H9 (cell line): ENCODE data around the gene SLITRK2. TPM values are rescaled to one million over a fixed set of nuclear protein-coding genes. Genes with fewer than 3 reads are reported as not detected.

Source experiments
- DNase-seq: peaks from one replicate; pipeline ENCODE4 v3.0.0-alpha.2; 2017
- H2AFZ ChIP-seq: one replicate; pipeline ENCODE4 v1.6.1; 2013; ENCODE audit warnings: mild to moderate bottlenecking, low read length, control low read depth, moderate library complexity
- H2AK5ac ChIP-seq: 2 replicates; pipeline ENCODE4 v1.6.1; 2013; ENCODE audit warnings: low read length, control low read depth, mixed read lengths; ENCODE audit not compliant: insufficient read length
- H2BK120ac ChIP-seq: one replicate; pipeline ENCODE4 v1.6.1; 2013; ENCODE audit warnings: low read depth, mild to moderate bottlenecking, low read length, control low read depth, inconsistent platforms; ENCODE audit not compliant: poor library complexity, severe bottlenecking
- H2BK12ac ChIP-seq: 2 replicates; pipeline ENCODE4 v1.6.1; 2013; ENCODE audit warnings: low read length, control low read depth, mixed read lengths, low read depth; ENCODE audit not compliant: insufficient read length
- H2BK15ac ChIP-seq: 2 replicates; pipeline ENCODE4 v1.6.1; 2013; ENCODE audit warnings: low read depth, low read length, control low read depth
- H2BK20ac ChIP-seq: one replicate; pipeline ENCODE4 v1.6.1; 2013; ENCODE audit warnings: low read depth, mild to moderate bottlenecking, low read length, control low read depth, inconsistent platforms; ENCODE audit not compliant: poor library complexity, severe bottlenecking
- H2BK5ac ChIP-seq: 2 replicates; pipeline ENCODE4 v1.6.1; 2013; ENCODE audit warnings: low read length, control low read depth, mixed read lengths; ENCODE audit not compliant: insufficient read length
- H3K14ac ChIP-seq: 2 replicates; pipeline ENCODE4 v1.6.1; 2013; ENCODE audit warnings: low read length, control low read depth; ENCODE audit not compliant: insufficient read depth
- H3K18ac ChIP-seq: 2 replicates; pipeline ENCODE4 v1.6.1; 2013; ENCODE audit warnings: low read depth, mild to moderate bottlenecking, mixed read lengths, low read length, control low read depth; ENCODE audit not compliant: insufficient read length
- H3K23ac ChIP-seq: 2 replicates; pipeline ENCODE4 v1.6.1; 2013; ENCODE audit warnings: low read length, control low read depth, mixed read lengths, low read depth; ENCODE audit not compliant: insufficient read length
- H3K23me2 ChIP-seq: 2 replicates; pipeline ENCODE4 v1.6.1; 2013; ENCODE audit warnings: low read depth, mild to moderate bottlenecking, mixed read lengths, low read length, control low read depth; ENCODE audit not compliant: insufficient read length, poor library complexity, severe bottlenecking
- H3K27ac ChIP-seq: 2 replicates; pipeline ENCODE4 v1.5.1; 2013; ENCODE audit warnings: low read length, control low read depth, mixed read lengths, low read depth; ENCODE audit not compliant: insufficient read length
- H3K27me3 ChIP-seq: 2 replicates; pipeline ENCODE4 v1.6.1; 2013; ENCODE audit warnings: low read length, control low read depth, inconsistent platforms; ENCODE audit not compliant: insufficient read depth
- H3K4ac ChIP-seq: 2 replicates; pipeline ENCODE4 v1.6.1; 2013; ENCODE audit warnings: low read depth, mild to moderate bottlenecking, control low read depth, inconsistent platforms, low read length, moderate library complexity
- H3K4me1 ChIP-seq: 2 replicates; pipeline ENCODE4 v1.6.1; 2013; ENCODE audit warnings: low read length, control low read depth, inconsistent platforms; ENCODE audit not compliant: insufficient read depth
- H3K4me2 ChIP-seq: 2 replicates; pipeline ENCODE4 v1.6.1; 2013; ENCODE audit warnings: low read length, control low read depth, mixed read lengths; ENCODE audit not compliant: insufficient read length, insufficient read depth
- H3K56ac ChIP-seq: 2 replicates; pipeline ENCODE4 v1.6.1; 2013; ENCODE audit warnings: low read depth, mild to moderate bottlenecking, mixed read lengths, low read length, control low read depth; ENCODE audit not compliant: insufficient read length
- H3K79me1 ChIP-seq: 2 replicates; pipeline ENCODE4 v1.6.1; 2013; ENCODE audit warnings: low read depth, mild to moderate bottlenecking, moderate library complexity, low read length, control low read depth, inconsistent platforms; ENCODE audit not compliant: insufficient read depth, poor library complexity, severe bottlenecking
- H3K79me2 ChIP-seq: 2 replicates; pipeline ENCODE4 v1.6.1; 2013; ENCODE audit warnings: low read length, control low read depth, inconsistent platforms; ENCODE audit not compliant: insufficient read depth
- H3K9ac ChIP-seq: 2 replicates; pipeline ENCODE4 v1.6.1; 2013; ENCODE audit warnings: low read length, control low read depth, mixed read lengths; ENCODE audit not compliant: insufficient read length; ENCODE audit errors: extremely low read depth
- H3K9me3 ChIP-seq: one replicate; pipeline ENCODE4 v1.6.1; 2013; ENCODE audit warnings: low read depth, low read length, inconsistent platforms; ENCODE audit not compliant: control insufficient read depth
- H3T11ph ChIP-seq: one replicate; pipeline ENCODE4 v1.6.1; 2013; ENCODE audit warnings: mild to moderate bottlenecking, low read length, control low read depth, inconsistent platforms
- H4K20me1 ChIP-seq: one replicate; pipeline ENCODE4 v1.6.1; 2013; ENCODE audit not compliant: control insufficient read depth, insufficient read length, insufficient read depth
- H4K5ac ChIP-seq: 2 replicates; pipeline ENCODE4 v1.6.1; 2013; ENCODE audit warnings: low read depth, mild to moderate bottlenecking, mixed read lengths, low read length, control low read depth; ENCODE audit not compliant: insufficient read length
- H4K8ac ChIP-seq: replicated peaks from 2 replicates; pipeline ENCODE4 v1.6.1; 2013; ENCODE audit warnings: low read length, control low read depth, mixed read lengths, low read depth; ENCODE audit not compliant: insufficient read length
- H4K91ac ChIP-seq: 2 replicates; pipeline ENCODE4 v1.6.1; 2013; ENCODE audit warnings: low read depth, mild to moderate bottlenecking, moderate library complexity, mixed read lengths, low read length, control low read depth; ENCODE audit not compliant: insufficient read length
- H3K27ac Mint-ChIP-seq, 3 experiments: 2 replicates in 2 of 3; 3 replicates in 1 of 3; pipeline ENCODE4 v1.8.0; 2020 to 2021; ENCODE audit warnings: mixed read lengths in 3 of 3, mild to moderate bottlenecking in 1 of 3, moderate library complexity in 1 of 3
- H3K27me3 Mint-ChIP-seq: 2 replicates; pipeline ENCODE4 v1.8.0; 2021; ENCODE audit warnings: low read depth, mild to moderate bottlenecking, moderate library complexity, mixed read lengths
- H3K36me3 Mint-ChIP-seq, 3 experiments: 2 replicates in 2 of 3; 3 replicates in 1 of 3; pipeline ENCODE4 v1.8.0; 2020 to 2021; ENCODE audit warnings: low read depth in 3 of 3, mixed read lengths in 3 of 3; ENCODE audit not compliant: insufficient read depth in 1 of 3
- H3K4me1 Mint-ChIP-seq, 2 experiments: 2 replicates each; pipeline ENCODE4 v1.8.0; 2020; ENCODE audit warnings: mixed read lengths in 2 of 2
- H3K4me3 Mint-ChIP-seq, 2 experiments: 2 replicates in 1 of 2; 3 replicates in 1 of 2; pipeline ENCODE4 v1.8.0; 2020 to 2021; ENCODE audit warnings: mild to moderate bottlenecking in 2 of 2, mixed read lengths in 2 of 2, moderate library complexity in 1 of 2
- H3K9me3 Mint-ChIP-seq, 2 experiments: 2 replicates in 1 of 2; 3 replicates in 1 of 2; pipeline ENCODE4 v1.8.0; 2020; ENCODE audit warnings: mild to moderate bottlenecking in 2 of 2, mixed read lengths in 2 of 2, moderate library complexity in 1 of 2
- CTCF ChIP-seq: fragments of 200-600 bp; sonication (generic); conservative IDR thresholded peaks from 3 replicates; pipeline ENCODE4 v1.8.0; 2021; ENCODE audit warnings: antibody characterized with exemption, mild to moderate bottlenecking
- WGBS: extraction: QIAGEN DNeasy Blood & Tissue Kit; methylation state at CpG from one replicate; pipeline ENCODE4 v1.1.7; 2013; ENCODE audit warnings: missing lambda C conversion rate, low lambda C conversion rate, mixed read lengths; ENCODE audit not compliant: insufficient read length; ENCODE audit errors: extremely low coverage; 5-methylcytosine and 5-hydroxymethylcytosine counted together
- total RNA-seq: library from RNA; stranded (reverse); gene quantifications from 2 replicates; pipeline ENCODE4 v1.2.1, GENCODE V29; 2021

Gene SLITRK2
- total RNA-seq, 1 experiment from 2014 or later: 0.09 TPM

- DNase-seq: no peak
- no peak overlapping the region for H3K14ac ChIP-seq
- H3K4me3 Mint-ChIP-seq: no peak overlapping the region
- H3K4me1 ChIP-seq: peaks cover 2% of the 10 kb centered on the region; the same call in 1 of the 2 replicates
- H3K27ac Mint-ChIP-seq: no peak overlapping the region
- no peak overlapping the region for H3K4ac ChIP-seq
- H3K9me3 ChIP-seq: peaks cover 37% of the 10 kb centered on the region
- H3K79me1 ChIP-seq: no peaks in the 10 kb centered on the region
- no peak overlapping the region for H2BK5ac ChIP-seq
- H3K56ac ChIP-seq: no peak overlapping the region
- no peak overlapping the region for H3K27ac ChIP-seq
- H3T11ph ChIP-seq: no peak overlapping the region
- no peak overlapping the region for H2BK120ac ChIP-seq
- no peaks in the 10 kb centered on the region for H3K27me3 Mint-ChIP-seq
- H2AFZ ChIP-seq: no peak overlapping the region
- H3K4me1 Mint-ChIP-seq: peaks cover 8 to 12% of the 10 kb centered on the region in 2 experiments; a peak in 3 of 4 replicates
- no peaks in the 10 kb centered on the region for H3K23me2 ChIP-seq
- H4K8ac ChIP-seq: no peak overlapping the region
- TF ChIP-seq CTCF: no peak
- H3K79me2 ChIP-seq: no peaks in the 10 kb centered on the region
- peaks cover 2 to 9% (median 5%) of the 10 kb centered on the region in 3 experiments; a peak in 3 of 7 replicates for H3K36me3 Mint-ChIP-seq
- no peak overlapping the region for H4K91ac ChIP-seq
- no peak overlapping the region for H2BK20ac ChIP-seq
- WGBS: no CpG with 5 or more reads among the region's 4 CpGs
- peaks cover 77% of the 10 kb centered on the region in 2 experiments for H3K9me3 Mint-ChIP-seq
- H3K23ac ChIP-seq: no peak overlapping the region
- H2BK15ac ChIP-seq: no peak overlapping the region
- H2AK5ac ChIP-seq: no peak overlapping the region
- H2BK12ac ChIP-seq: no peak overlapping the region
- no peak overlapping the region for H3K9ac ChIP-seq
- no peak overlapping the region for H3K4me2 ChIP-seq
- no peak overlapping the region for H3K18ac ChIP-seq
- no peak overlapping the region for H4K5ac ChIP-seq
- no peaks in the 10 kb centered on the region for H4K20me1 ChIP-seq
- no peaks in the 10 kb centered on the region for H3K27me3 ChIP-seq
These were observed 47.5 kb downstream of the SLITRK2 start for GRCh38 chrX:145865082-145865481.
